ENCODE measurements around the gene ITGB1. TPM values are rescaled to one million over a fixed set of nuclear protein-coding genes. Genes with fewer than 3 reads are reported as not detected.

Gene ITGB1
- total RNA-seq, 2 donors from 2014 or later, result 392 to 428 TPM

DNA sequence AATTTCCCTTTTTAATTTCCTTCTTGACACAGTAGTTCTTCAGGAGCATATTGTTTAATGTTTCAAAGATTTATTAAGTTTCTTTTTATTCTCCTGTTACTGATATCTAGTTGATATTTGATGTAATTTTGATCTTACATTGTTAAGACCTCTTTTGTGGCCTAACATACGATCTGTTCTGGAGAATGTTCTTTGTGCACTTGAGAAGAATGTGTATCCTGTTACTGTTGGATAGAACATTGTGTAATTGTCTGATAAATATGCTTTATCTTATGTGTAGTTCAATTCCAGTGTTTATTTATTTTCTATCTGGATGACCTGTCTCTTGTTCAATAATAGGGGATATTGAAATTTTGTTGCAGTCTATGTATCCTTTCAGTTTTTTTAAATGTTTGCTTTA is 106.7 kb downstream of the ITGB1 start:
- ATAC-seq (no peak), DNase-seq (no peak)
- Mint-ChIP-seq H3K4me3 (no peak overlapping the region), H3K36me3 (ENCODE audit: low read depth) (peaks cover 3% of the 10 kb centered on the region), H3K27ac (no peak overlapping the region), H3K27me3 (no peaks in the 10 kb centered on the region), H3K4me1 (peaks cover 8% of the 10 kb centered on the region)
- H3K9me3 ChIP-seq (ENCODE audit: control insufficient read depth, low read length, poor library complexity, severe bottlenecking), result no peaks in the 10 kb centered on the region

All from T-helper 17 cell (primary cell).